ENCODE measurements around the gene TEX14.

Gene TEX14

DNA sequence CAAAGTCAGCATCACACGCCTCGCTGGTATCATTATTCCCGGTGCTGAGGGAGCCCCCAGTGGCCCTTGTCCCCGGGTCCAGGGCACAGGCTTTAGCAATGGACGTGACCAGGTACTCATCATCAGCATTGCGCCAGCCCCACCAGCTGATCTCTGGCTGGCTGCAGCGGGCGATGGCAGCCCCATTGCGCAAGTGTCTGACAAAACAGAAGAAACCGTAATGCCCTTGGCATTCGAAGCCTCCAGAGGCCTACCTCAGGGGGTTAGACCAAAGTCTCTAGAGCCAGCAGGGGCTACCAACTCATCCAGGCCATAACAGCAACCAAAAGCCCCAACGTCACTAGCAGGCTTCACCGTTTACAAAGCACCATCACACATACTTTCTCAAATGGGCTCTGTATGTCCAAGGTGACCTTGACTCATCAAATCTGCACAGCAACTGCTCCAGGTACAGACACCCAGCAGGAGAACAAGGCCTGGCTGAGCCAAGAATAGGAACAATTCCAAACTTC is 184.7 kb downstream of the TEX14 start:
- Histone ChIP-seq H3K27ac (ENCODE audit: low read depth, low read length) (no peak overlapping the region), H4K20me1 (ENCODE audit: low read depth, low read length) (no peaks in the 10 kb centered on the region), H3K79me2 (ENCODE audit: insufficient read depth, low read length) (no peaks in the 10 kb centered on the region), H3K4me2 (ENCODE audit: low read depth, low read length, poor library complexity, severe bottlenecking) (no peak overlapping the region), H3K9me2 (replicated peaks; ENCODE audit: insufficient read depth, low read length) (no peaks in the 10 kb centered on the region), H3K27me3 (ENCODE audit: low read length) (no peaks in the 10 kb centered on the region), H3K4me3 (ENCODE audit: insufficient read depth, low read length, poor library complexity, severe bottlenecking) (no peak overlapping the region), H2AFZ (ENCODE audit: low read depth, low read length, severe bottlenecking) (no peak overlapping the region), H3K9ac (ENCODE audit: low read length) (no peak overlapping the region), H3K36me3 (ENCODE audit: low read length) (peaks cover 7% of the 10 kb centered on the region; the same call in 1 of the 2 replicates), H3K9me3 (ENCODE audit: insufficient read depth, low read length) (no peaks in the 10 kb centered on the region), H3F3A (ENCODE audit: insufficient read depth) (no peaks in the 10 kb centered on the region)
- no peak for TF ChIP-seq EZH2phosphoT487 (conservative IDR thresholded peaks at IDR 0.05; ENCODE audit: low read length)
- TF ChIP-seq, protein P1, sequence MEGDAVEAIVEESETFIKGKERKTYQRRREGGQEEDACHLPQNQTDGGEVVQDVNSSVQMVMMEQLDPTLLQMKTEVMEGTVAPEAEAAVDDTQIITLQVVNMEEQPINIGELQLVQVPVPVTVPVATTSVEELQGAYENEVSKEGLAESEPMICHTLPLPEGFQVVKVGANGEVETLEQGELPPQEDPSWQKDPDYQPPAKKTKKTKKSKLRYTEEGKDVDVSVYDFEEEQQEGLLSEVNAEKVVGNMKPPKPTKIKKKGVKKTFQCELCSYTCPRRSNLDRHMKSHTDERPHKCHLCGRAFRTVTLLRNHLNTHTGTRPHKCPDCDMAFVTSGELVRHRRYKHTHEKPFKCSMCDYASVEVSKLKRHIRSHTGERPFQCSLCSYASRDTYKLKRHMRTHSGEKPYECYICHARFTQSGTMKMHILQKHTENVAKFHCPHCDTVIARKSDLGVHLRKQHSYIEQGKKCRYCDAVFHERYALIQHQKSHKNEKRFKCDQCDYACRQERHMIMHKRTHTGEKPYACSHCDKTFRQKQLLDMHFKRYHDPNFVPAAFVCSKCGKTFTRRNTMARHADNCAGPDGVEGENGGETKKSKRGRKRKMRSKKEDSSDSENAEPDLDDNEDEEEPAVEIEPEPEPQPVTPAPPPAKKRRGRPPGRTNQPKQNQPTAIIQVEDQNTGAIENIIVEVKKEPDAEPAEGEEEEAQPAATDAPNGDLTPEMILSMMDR (IDR thresholded peaks at IDR 0.05; ENCODE audit: insufficient read depth, low read length, poor library complexity, severe bottlenecking): no peak

All from SU-DHL-6 (cell line).